Cardiac fibroblast (primary cell): ENCODE data around the gene AFF3.

ENCODE experiments used
- DNase-seq, 2 donors: peaks; one replicate each; pipeline versions ENCODE4 v3.0.0 to v3.0.0-alpha.2; 2010; ENCODE audit warnings: low read depth in 2 of 2
- H3K4me3 ChIP-seq, 2 donors: replicated peaks in 1 of 2; 1 replicate in 1 of 2; 2 replicates in 1 of 2; pipeline ENCODE4 v1.5.1; 2011; ENCODE audit warnings: low read depth in 2 of 2, low read length in 2 of 2, mild to moderate bottlenecking in 2 of 2, moderate library complexity in 1 of 2
- TF ChIP-seq, protein P1 (sequence below): IDR thresholded peaks from one replicate; pipeline ENCODE4 v1.5.1; 2011; ENCODE audit warnings: low read depth, mild to moderate bottlenecking, low read length, inconsistent platforms

Gene AFF3

DNA sequence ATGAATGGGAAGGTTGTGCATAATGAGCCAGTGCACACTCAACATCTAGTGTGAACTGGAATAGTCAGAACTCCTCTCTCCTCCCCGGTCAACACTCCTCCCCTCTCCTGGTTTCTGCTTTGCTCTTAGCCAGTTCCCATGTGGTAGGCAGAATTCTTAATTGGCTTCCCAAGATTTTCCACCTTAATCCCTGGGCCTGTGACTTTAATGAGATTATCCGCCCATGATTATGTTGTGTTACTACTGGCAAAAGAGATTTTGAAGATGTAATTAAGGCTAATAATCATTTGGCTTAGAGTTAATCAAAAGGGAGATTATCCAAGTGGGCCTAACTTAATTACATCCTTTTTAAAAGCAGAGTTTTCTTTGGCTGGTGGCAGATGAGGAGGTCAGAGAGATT is 618.3 kb downstream of the AFF3 start:
- DNase-seq, result no peak
- TF ChIP-seq, protein P1, sequence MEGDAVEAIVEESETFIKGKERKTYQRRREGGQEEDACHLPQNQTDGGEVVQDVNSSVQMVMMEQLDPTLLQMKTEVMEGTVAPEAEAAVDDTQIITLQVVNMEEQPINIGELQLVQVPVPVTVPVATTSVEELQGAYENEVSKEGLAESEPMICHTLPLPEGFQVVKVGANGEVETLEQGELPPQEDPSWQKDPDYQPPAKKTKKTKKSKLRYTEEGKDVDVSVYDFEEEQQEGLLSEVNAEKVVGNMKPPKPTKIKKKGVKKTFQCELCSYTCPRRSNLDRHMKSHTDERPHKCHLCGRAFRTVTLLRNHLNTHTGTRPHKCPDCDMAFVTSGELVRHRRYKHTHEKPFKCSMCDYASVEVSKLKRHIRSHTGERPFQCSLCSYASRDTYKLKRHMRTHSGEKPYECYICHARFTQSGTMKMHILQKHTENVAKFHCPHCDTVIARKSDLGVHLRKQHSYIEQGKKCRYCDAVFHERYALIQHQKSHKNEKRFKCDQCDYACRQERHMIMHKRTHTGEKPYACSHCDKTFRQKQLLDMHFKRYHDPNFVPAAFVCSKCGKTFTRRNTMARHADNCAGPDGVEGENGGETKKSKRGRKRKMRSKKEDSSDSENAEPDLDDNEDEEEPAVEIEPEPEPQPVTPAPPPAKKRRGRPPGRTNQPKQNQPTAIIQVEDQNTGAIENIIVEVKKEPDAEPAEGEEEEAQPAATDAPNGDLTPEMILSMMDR, result no peak
- no peak overlapping the region for H3K4me3 ChIP-seq

- no peak for DNase-seq
- no peak overlapping the region for H3K4me3 ChIP-seq
- TF ChIP-seq, protein P1, result no peak
Measured at GRCh38 chr2:99522157-99522556, 620.2 kb downstream of the AFF3 start.

- TF ChIP-seq, protein P1, result no peak
- DNase-seq, result no peak
- no peak overlapping the region for H3K4me3 ChIP-seq
Measured at GRCh38 chr2:99520813-99521212, 621.6 kb downstream of the AFF3 start.

DNA sequence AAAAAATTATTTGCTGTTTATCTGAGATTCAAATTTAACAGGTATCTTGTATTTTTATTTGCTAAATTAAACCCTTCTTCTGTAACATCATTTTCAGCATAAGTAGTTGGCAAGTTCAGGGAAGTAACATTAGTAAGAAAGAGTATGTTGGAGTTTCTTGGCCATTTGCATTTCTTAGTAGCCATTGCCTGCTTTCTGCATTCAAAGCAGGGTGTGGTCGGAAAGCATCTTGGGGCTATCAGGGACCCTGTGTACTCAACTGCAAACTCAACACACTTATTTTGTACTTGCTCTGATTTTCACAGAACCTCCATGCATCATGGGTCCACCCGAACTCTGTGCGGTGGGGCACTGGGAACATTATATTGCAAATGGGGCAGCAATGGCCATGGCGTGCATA is 622.2 kb downstream of the AFF3 start:
- TF ChIP-seq, protein P1, result no peak
- no peak overlapping the region for H3K4me3 ChIP-seq
- no peak for DNase-seq

GRCh38 chr2:99514357-99514756 is 628.0 kb downstream of the AFF3 start:
- no peak for DNase-seq
- no peak overlapping the region for H3K4me3 ChIP-seq
- TF ChIP-seq, protein P1, result no peak

DNA sequence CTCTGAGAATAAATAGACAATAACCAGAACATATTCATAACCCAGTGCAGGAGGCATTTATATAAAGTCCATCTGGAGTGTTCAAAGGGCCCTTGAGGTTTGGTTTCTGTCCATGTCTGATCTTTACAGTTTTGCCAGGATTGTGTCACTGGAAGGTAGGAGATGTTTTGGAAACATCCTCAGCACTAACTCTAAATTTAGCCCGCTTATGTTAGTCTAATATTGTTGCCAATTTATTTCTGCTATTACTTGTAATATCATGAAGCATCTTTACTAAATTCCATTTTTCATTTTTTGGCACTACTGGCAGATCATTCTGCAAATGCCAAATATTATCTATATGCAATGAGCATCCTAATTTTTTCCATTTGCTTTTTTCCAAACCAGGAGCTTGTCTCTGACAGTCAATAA is 630.2 kb downstream of the AFF3 start:
- TF ChIP-seq, protein P1, result no peak
- DNase-seq, result no peak
- H3K4me3 ChIP-seq, result no peak overlapping the region

GRCh38 chr2:99509387-99509786 is 633.0 kb downstream of the AFF3 start:
- TF ChIP-seq, protein P1, result no peak
- H3K4me3 ChIP-seq, result no peak overlapping the region
- DNase-seq, result no peak
